ENCODE results near the gene SZRD1. TPM values are rescaled to one million over a fixed set of nuclear protein-coding genes. Genes with fewer than 3 reads are reported as not detected.

SZRD1 gene
- total and polyA plus RNA-seq, 7 donors = 65.0 to 106 (median 77.3) TPM

- H3K9me3 ChIP-seq = no peaks in the 10 kb centered on the region
- DNase-seq = no peak
- 86 to 88% methylated on average over 7 of the region's 7 CpGs for WGBS, 2 donors
- TF ChIP-seq CTCF (IDR thresholded peaks at IDR 0.05) = no peak
- TF ChIP-seq EP300 (IDR thresholded peaks at IDR 0.05) = no peak
- no peak for TF ChIP-seq POLR2AphosphoS5 (IDR thresholded peaks at IDR 0.05)
- no peak for TF ChIP-seq POLR2A (IDR thresholded peaks at IDR 0.05)
- no peak overlapping the region for H3K4me3 ChIP-seq
- no peaks in the 10 kb centered on the region for H3K4me1 ChIP-seq
- H3K27ac ChIP-seq = no peak overlapping the region
- intact Hi-C loops (cut with DNase I) = no loop called here
- peaks cover 0 to 4% (median 0%) of the 10 kb centered on the region in 3 donors for H3K27me3 ChIP-seq
- no peaks in the 10 kb centered on the region for H3K36me3 ChIP-seq
These were observed 51.9 kb downstream of the SZRD1 start for GRCh38 chr1:16418823-16419425.

- Histone ChIP-seq H3K9me3 (no peaks in the 10 kb centered on the region), H3K27me3 (peaks cover 0 to 4% (median 0%) of the 10 kb centered on the region in 3 donors), H3K4me1 (no peaks in the 10 kb centered on the region), H3K36me3 (no peaks in the 10 kb centered on the region), H3K4me3 (no peak overlapping the region), H3K27ac (no peak overlapping the region)
- no peak for TF ChIP-seq POLR2AphosphoS5 (IDR thresholded peaks at IDR 0.05)
- no peak for TF ChIP-seq POLR2A (IDR thresholded peaks at IDR 0.05)
- DNase-seq = no peak
- WGBS, 2 donors = 61 to 67% methylated on average over 9 of the region's 9 CpGs
- intact Hi-C loops (cut with DNase I) = no loop called here
These were observed 53.5 kb downstream of the SZRD1 start for GRCh38 chr1:16420424-16421118.

- intact Hi-C loops (cut with DNase I) = no loop called here
- WGBS, 2 donors = 80 to 81% methylated on average over 7 of the region's 7 CpGs
These were observed 54.2 kb downstream of the SZRD1 start for GRCh38 chr1:16421201-16421600.

GRCh38 chr1:16422041-16422440, 55.0 kb downstream of the SZRD1 start:
- Histone ChIP-seq H3K4me1 (no peaks in the 10 kb centered on the region), H3K9me3 (no peaks in the 10 kb centered on the region), H3K27me3 (peaks cover 0 to 4% (median 0%) of the 10 kb centered on the region in 3 donors), H3K27ac (no peak overlapping the region), H3K36me3 (no peaks in the 10 kb centered on the region), H3K4me3 (no peak overlapping the region)
- no peak for DNase-seq
- intact Hi-C loops (cut with DNase I) = no loop called here
- WGBS, 2 donors = 87% methylated on average over 7 of the region's 7 CpGs
- no peak for TF ChIP-seq EP300 (IDR thresholded peaks at IDR 0.05)

More at GRCh38 chr1:16421201-16421600, 54.2 kb downstream of the SZRD1 start:
- TF ChIP-seq POLR2A (IDR thresholded peaks at IDR 0.05) (no peak), CTCF (IDR thresholded peaks at IDR 0.05) (no peak), POLR2AphosphoS5 (IDR thresholded peaks at IDR 0.05) (no peak), EP300 (IDR thresholded peaks at IDR 0.05) (no peak)
- no peak for DNase-seq
- peaks cover 0 to 4% (median 0%) of the 10 kb centered on the region in 3 donors for H3K27me3 ChIP-seq
- no peak overlapping the region for H3K27ac ChIP-seq
- H3K4me1 ChIP-seq = no peaks in the 10 kb centered on the region
- H3K9me3 ChIP-seq = no peaks in the 10 kb centered on the region
- H3K4me3 ChIP-seq = no peak overlapping the region
- no peaks in the 10 kb centered on the region for H3K36me3 ChIP-seq

- TF ChIP-seq EP300 (IDR thresholded peaks at IDR 0.05) (no peak), POLR2A (IDR thresholded peaks at IDR 0.05) (no peak), CTCF (IDR thresholded peaks at IDR 0.05) (no peak), POLR2AphosphoS5 (IDR thresholded peaks at IDR 0.05) (no peak)
- Histone ChIP-seq H3K4me1 (no peaks in the 10 kb centered on the region), H3K27me3 (no peaks in the 10 kb centered on the region), H3K36me3 (no peaks in the 10 kb centered on the region), H3K4me3 (no peak overlapping the region), H3K9me3 (no peaks in the 10 kb centered on the region), H3K27ac (no peak overlapping the region)
- 87 to 88% methylated on average over 10 of the region's 10 CpGs for WGBS, 2 donors
- intact Hi-C loops (cut with DNase I) = no loop called here
- DNase-seq = no peak
These were observed 58.3 kb downstream of the SZRD1 start for GRCh38 chr1:16425125-16426025.

Data from sigmoid colon (tissue), 7 donors.